GM23338 (cell line): Measurements from ENCODE around the gene TCEAL8. TPM values are rescaled to one million over a fixed set of nuclear protein-coding genes. Genes with fewer than 3 reads are reported as not detected.
A peak's percentile ranks its signal among the peaks of the same experiment; 100 is the strongest.

Experiments used
- ATAC-seq: fragments of 200-7000 bp; cut with Tn5 transposase; 3 replicates; pipeline ENCODE4 v1.9.1; 2020
- DNase-seq: peaks from one replicate; pipeline ENCODE4 v3.0.0-alpha.2; 2015; ENCODE audit warnings: low spot score
- H2AFZ ChIP-seq: fragments of 200-600 bp; sonication (generic); 2 replicates; pipeline ENCODE4 v1.8.0; 2016; ENCODE audit warnings: antibody characterized with exemption, mild to moderate bottlenecking, moderate library complexity
- H3F3A ChIP-seq: fragments of 200-600 bp; sonication (generic); replicated peaks from 2 replicates; pipeline ENCODE4 v1.8.0; 2017; ENCODE audit warnings: antibody characterized with exemption, mixed run types, low read depth
- H3K27ac ChIP-seq: fragments of 200-600 bp; sonication (generic); 2 replicates; pipeline ENCODE4 v1.6.1; 2016; ENCODE audit warnings: low read depth
- H3K27me3 ChIP-seq: fragments of 200-600 bp; sonication (generic); 2 replicates; pipeline ENCODE4 v1.8.0; 2016; ENCODE audit warnings: mild to moderate bottlenecking, mixed run types, moderate library complexity; ENCODE audit not compliant: insufficient read depth
- H3K36me3 ChIP-seq: fragments of 200-600 bp; sonication (generic); 2 replicates; pipeline ENCODE4 v1.8.0; 2016; ENCODE audit warnings: mild to moderate bottlenecking; ENCODE audit not compliant: insufficient read depth
- H3K4me1 ChIP-seq: fragments of 200-600 bp; sonication (generic); 2 replicates; pipeline ENCODE4 v1.8.0; 2016; ENCODE audit warnings: mild to moderate bottlenecking, moderate library complexity; ENCODE audit not compliant: insufficient read depth
- H3K4me2 ChIP-seq: fragments of 200-600 bp; sonication (generic); 2 replicates; pipeline ENCODE4 v1.7.1; 2017; ENCODE audit warnings: mixed run types
- H3K4me3 ChIP-seq: fragments of 200-600 bp; sonication (generic); 2 replicates; pipeline ENCODE4 v1.6.1; 2016; ENCODE audit warnings: mixed run types
- H3K79me2 ChIP-seq: fragments of 200-600 bp; sonication (generic); replicated peaks from 2 replicates; pipeline ENCODE4 v1.8.0; 2017; ENCODE audit warnings: mild to moderate bottlenecking; ENCODE audit not compliant: insufficient read depth
- H3K9me2 ChIP-seq: fragments of 200-600 bp; sonication (generic); 2 replicates; pipeline ENCODE4 v1.8.0; 2017; ENCODE audit not compliant: insufficient read depth
- H4K20me1 ChIP-seq: fragments of 200-600 bp; sonication (generic); replicated peaks from 2 replicates; pipeline ENCODE4 v1.8.0; 2017; ENCODE audit warnings: mild to moderate bottlenecking; ENCODE audit not compliant: insufficient read depth
- H3K27ac Mint-ChIP-seq: 2 replicates; pipeline ENCODE4 v1.8.0; 2020; ENCODE audit warnings: inconsistent platforms, mild to moderate bottlenecking, moderate library complexity, mixed read lengths
- H3K27me3 Mint-ChIP-seq: 3 replicates; pipeline ENCODE4 v1.8.0; 2022; ENCODE audit warnings: low read depth, mild to moderate bottlenecking, moderate library complexity, mixed read lengths, inconsistent platforms; ENCODE audit not compliant: insufficient read depth, poor library complexity
- H3K36me3 Mint-ChIP-seq: 3 replicates; pipeline ENCODE4 v1.8.0; 2021; ENCODE audit warnings: low read depth, mild to moderate bottlenecking, inconsistent platforms, moderate library complexity, mixed read lengths
- H3K4me1 Mint-ChIP-seq: 3 replicates; pipeline ENCODE4 v1.8.0; 2020; ENCODE audit warnings: mild to moderate bottlenecking, inconsistent platforms, mixed read lengths
- H3K4me3 Mint-ChIP-seq: 3 replicates; pipeline ENCODE4 v1.8.0; 2021; ENCODE audit warnings: moderate library complexity, mild to moderate bottlenecking, inconsistent platforms, mixed read lengths
- H3K9me3 Mint-ChIP-seq: 3 replicates; pipeline ENCODE4 v1.8.0; 2020; ENCODE audit warnings: moderate library complexity, mild to moderate bottlenecking, inconsistent platforms, mixed read lengths
- CREB1 ChIP-seq: fragments of 250-450 bp; sonication (Bioruptor Pico); IDR thresholded peaks from 2 replicates; pipeline ENCODE4 v1.5.0; 2020; ENCODE audit warnings: low read depth, mild to moderate bottlenecking, moderate library complexity
- ETS1 ChIP-seq: IDR thresholded peaks from 2 replicates; pipeline ENCODE4 v1.6.1; 2016; ENCODE audit warnings: antibody characterized with exemption
- EZH2 ChIP-seq: fragments of 200-600 bp; sonication (generic); IDR thresholded peaks from one replicate; pipeline ENCODE4 v1.8.0; 2017; ENCODE audit warnings: antibody characterized with exemption, mild to moderate bottlenecking, low read depth; ENCODE audit not compliant: unreplicated experiment
- EZH2phosphoT487 ChIP-seq: fragments of 200-600 bp; sonication (generic); IDR thresholded peaks from one replicate; pipeline ENCODE4 v1.8.1; 2018; ENCODE audit warnings: antibody characterized with exemption; ENCODE audit not compliant: unreplicated experiment
- JUNB ChIP-seq: IDR thresholded peaks from one replicate; pipeline ENCODE4 v1.6.1; 2016; ENCODE audit warnings: antibody characterized with exemption; ENCODE audit not compliant: unreplicated experiment
- NANOG ChIP-seq: IDR thresholded peaks from 2 replicates; pipeline ENCODE4 v1.6.1; 2016; ENCODE audit warnings: antibody characterized with exemption, borderline replicate concordance
- POLR2AphosphoS5 ChIP-seq: IDR thresholded peaks from 2 replicates; pipeline ENCODE4 v1.6.1; 2016; ENCODE audit warnings: antibody characterized with exemption, low read depth
- STAT1 ChIP-seq: IDR thresholded peaks from one replicate; pipeline ENCODE4 v1.6.1; 2016; ENCODE audit warnings: antibody characterized with exemption; ENCODE audit not compliant: unreplicated experiment
- ZNF114 ChIP-seq: fragments of 250-450 bp; sonication (Bioruptor Pico); IDR thresholded peaks from 2 replicates; pipeline ENCODE4 v1.5.0; 2020; ENCODE audit warnings: mild to moderate bottlenecking, moderate library complexity
- ZNF331 ChIP-seq: fragments of 250-450 bp; sonication (Bioruptor Pico); IDR thresholded peaks from 2 replicates; pipeline ENCODE4 v1.5.0; 2020; ENCODE audit warnings: low read depth, mild to moderate bottlenecking, moderate library complexity
- long read RNA-seq: library from polyadenylated mRNA; unstranded; transcript quantifications from one replicate; pipeline ENCODE4 v2.0.0, GENCODE V29; 2020; ENCODE audit not compliant: unreplicated experiment
- polyA plus RNA-seq: library from polyadenylated mRNA; unstranded; fragments of >200 nt; fragmentation: Nextera tagmentation; extraction: Ambion mirVana; gene quantifications from 2 replicates; pipeline ENCODE4 v1.2.1, GENCODE V29; 2016
- total RNA-seq: library from RNA; depleted of rRNA; stranded (reverse); fragments of >200 nt; shearing (Covaris generic); gene quantifications from 2 replicates; pipeline ENCODE4 v1.2.3, GENCODE V29; 2014; rRNA removed
- TF ChIP-seq, protein P1 (sequence below): IDR thresholded peaks from one replicate; pipeline ENCODE4 v1.6.1; 2018; ENCODE audit warnings: antibody characterized with exemption; ENCODE audit not compliant: unreplicated experiment
- TF ChIP-seq, protein P2 (sequence below): fragments of 250-450 bp; sonication (Bioruptor Pico); IDR thresholded peaks from 2 replicates; pipeline ENCODE4 v1.5.0; 2020; ENCODE audit warnings: mild to moderate bottlenecking, moderate library complexity
- TF ChIP-seq, protein P3 (sequence below), 2 experiments: fragments of 200-600 bp in 1 of 2; sonication (generic) in 1 of 2; conservative IDR thresholded peaks; 2 replicates each; pipeline versions ENCODE4 v1.5.1 to v1.6.1; 2016 to 2017; ENCODE audit warnings: antibody characterized with exemption in 2 of 2, low read depth in 2 of 2, mild to moderate bottlenecking in 2 of 2, moderate library complexity in 1 of 2

The TCEAL8 gene, protein sequence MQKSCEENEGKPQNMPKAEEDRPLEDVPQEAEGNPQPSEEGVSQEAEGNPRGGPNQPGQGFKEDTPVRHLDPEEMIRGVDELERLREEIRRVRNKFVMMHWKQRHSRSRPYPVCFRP
- total RNA-seq (105 and 135 TPM in 2 replicates), polyA plus RNA-seq (164 and 168 TPM in 2 replicates)
- long read RNA-seq, transcript TCEAL8-202 (3 exons, 1,222 nt): major isoform, 29 of 36 reads
- long read RNA-seq, transcript TCEAL8-201 (2 exons, 1,131 nt): minor isoform, 5 of 36 reads
- long read RNA-seq, partial matches to known transcripts: 1 of 36 reads
- long read RNA-seq, other reads (novel, unspliced or antisense): 1 of 36 reads

- H2AFZ ChIP-seq: 0 out of 2 replicates have a peak within 1 kb of the TSS, but pooled peaks have one; percentile 67
- peak within 1 kb of the TSS; percentile 82 for H3K4me2 ChIP-seq
- H4K20me1 ChIP-seq: no peaks in the 10 kb centered on the region
- ATAC-seq (peak; percentile 68), DNase-seq (peak; percentile 87)
- no peaks in the 10 kb centered on the region for H3F3A ChIP-seq
- no peaks in the 10 kb centered on the region for H3K27me3 ChIP-seq
- no peaks in the 10 kb centered on the region for H3K9me3 Mint-ChIP-seq
- TF ChIP-seq, protein P1, sequence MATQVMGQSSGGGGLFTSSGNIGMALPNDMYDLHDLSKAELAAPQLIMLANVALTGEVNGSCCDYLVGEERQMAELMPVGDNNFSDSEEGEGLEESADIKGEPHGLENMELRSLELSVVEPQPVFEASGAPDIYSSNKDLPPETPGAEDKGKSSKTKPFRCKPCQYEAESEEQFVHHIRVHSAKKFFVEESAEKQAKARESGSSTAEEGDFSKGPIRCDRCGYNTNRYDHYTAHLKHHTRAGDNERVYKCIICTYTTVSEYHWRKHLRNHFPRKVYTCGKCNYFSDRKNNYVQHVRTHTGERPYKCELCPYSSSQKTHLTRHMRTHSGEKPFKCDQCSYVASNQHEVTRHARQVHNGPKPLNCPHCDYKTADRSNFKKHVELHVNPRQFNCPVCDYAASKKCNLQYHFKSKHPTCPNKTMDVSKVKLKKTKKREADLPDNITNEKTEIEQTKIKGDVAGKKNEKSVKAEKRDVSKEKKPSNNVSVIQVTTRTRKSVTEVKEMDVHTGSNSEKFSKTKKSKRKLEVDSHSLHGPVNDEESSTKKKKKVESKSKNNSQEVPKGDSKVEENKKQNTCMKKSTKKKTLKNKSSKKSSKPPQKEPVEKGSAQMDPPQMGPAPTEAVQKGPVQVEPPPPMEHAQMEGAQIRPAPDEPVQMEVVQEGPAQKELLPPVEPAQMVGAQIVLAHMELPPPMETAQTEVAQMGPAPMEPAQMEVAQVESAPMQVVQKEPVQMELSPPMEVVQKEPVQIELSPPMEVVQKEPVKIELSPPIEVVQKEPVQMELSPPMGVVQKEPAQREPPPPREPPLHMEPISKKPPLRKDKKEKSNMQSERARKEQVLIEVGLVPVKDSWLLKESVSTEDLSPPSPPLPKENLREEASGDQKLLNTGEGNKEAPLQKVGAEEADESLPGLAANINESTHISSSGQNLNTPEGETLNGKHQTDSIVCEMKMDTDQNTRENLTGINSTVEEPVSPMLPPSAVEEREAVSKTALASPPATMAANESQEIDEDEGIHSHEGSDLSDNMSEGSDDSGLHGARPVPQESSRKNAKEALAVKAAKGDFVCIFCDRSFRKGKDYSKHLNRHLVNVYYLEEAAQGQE: no peak
- TF ChIP-seq NANOG (no peak), STAT1 (no peak), JUNB (no peak), CREB1 (CRISPR knock-in tag) (peak; percentile 87), ETS1 (no peak), EZH2phosphoT487 (no peak), ZNF331 (CRISPR knock-in tag) (no peak), ZNF114 (CRISPR knock-in tag) (no peak), POLR2AphosphoS5 (peak; percentile 61), EZH2 (no peak)
- TF ChIP-seq, protein P2, sequence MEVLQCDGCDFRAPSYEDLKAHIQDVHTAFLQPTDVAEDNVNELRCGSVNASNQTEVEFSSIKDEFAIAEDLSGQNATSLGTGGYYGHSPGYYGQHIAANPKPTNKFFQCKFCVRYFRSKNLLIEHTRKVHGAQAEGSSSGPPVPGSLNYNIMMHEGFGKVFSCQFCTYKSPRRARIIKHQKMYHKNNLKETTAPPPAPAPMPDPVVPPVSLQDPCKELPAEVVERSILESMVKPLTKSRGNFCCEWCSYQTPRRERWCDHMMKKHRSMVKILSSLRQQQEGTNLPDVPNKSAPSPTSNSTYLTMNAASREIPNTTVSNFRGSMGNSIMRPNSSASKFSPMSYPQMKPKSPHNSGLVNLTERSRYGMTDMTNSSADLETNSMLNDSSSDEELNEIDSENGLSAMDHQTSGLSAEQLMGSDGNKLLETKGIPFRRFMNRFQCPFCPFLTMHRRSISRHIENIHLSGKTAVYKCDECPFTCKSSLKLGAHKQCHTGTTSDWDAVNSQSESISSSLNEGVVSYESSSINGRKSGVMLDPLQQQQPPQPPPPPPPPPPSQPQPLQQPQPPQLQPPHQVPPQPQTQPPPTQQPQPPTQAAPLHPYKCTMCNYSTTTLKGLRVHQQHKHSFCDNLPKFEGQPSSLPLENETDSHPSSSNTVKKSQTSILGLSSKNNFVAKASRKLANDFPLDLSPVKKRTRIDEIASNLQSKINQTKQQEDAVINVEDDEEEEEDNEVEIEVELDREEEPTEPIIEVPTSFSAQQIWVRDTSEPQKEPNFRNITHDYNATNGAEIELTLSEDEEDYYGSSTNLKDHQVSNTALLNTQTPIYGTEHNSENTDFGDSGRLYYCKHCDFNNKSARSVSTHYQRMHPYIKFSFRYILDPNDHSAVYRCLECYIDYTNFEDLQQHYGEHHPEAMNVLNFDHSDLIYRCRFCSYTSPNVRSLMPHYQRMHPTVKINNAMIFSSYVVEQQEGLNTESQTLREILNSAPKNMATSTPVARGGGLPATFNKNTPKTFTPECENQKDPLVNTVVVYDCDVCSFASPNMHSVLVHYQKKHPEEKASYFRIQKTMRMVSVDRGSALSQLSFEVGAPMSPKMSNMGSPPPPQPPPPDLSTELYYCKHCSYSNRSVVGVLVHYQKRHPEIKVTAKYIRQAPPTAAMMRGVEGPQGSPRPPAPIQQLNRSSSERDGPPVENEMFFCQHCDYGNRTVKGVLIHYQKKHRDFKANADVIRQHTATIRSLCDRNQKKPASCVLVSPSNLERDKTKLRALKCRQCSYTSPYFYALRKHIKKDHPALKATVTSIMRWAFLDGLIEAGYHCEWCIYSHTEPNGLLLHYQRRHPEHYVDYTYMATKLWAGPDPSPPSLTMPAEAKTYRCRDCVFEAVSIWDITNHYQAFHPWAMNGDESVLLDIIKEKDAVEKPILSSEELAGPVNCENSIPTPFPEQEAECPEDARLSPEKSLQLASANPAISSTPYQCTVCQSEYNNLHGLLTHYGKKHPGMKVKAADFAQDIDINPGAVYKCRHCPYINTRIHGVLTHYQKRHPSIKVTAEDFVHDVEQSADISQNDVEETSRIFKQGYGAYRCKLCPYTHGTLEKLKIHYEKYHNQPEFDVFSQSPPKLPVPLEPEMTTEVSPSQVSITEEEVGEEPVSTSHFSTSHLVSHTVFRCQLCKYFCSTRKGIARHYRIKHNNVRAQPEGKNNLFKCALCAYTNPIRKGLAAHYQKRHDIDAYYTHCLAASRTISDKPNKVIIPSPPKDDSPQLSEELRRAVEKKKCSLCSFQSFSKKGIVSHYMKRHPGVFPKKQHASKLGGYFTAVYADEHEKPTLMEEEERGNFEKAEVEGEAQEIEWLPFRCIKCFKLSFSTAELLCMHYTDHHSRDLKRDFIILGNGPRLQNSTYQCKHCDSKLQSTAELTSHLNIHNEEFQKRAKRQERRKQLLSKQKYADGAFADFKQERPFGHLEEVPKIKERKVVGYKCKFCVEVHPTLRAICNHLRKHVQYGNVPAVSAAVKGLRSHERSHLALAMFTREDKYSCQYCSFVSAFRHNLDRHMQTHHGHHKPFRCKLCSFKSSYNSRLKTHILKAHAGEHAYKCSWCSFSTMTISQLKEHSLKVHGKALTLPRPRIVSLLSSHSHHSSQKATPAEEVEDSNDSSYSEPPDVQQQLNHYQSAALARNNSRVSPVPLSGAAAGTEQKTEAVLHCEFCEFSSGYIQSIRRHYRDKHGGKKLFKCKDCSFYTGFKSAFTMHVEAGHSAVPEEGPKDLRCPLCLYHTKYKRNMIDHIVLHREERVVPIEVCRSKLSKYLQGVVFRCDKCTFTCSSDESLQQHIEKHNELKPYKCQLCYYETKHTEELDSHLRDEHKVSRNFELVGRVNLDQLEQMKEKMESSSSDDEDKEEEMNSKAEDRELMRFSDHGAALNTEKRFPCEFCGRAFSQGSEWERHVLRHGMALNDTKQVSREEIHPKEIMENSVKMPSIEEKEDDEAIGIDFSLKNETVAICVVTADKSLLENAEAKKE: no peak
- TF ChIP-seq, protein P3, sequence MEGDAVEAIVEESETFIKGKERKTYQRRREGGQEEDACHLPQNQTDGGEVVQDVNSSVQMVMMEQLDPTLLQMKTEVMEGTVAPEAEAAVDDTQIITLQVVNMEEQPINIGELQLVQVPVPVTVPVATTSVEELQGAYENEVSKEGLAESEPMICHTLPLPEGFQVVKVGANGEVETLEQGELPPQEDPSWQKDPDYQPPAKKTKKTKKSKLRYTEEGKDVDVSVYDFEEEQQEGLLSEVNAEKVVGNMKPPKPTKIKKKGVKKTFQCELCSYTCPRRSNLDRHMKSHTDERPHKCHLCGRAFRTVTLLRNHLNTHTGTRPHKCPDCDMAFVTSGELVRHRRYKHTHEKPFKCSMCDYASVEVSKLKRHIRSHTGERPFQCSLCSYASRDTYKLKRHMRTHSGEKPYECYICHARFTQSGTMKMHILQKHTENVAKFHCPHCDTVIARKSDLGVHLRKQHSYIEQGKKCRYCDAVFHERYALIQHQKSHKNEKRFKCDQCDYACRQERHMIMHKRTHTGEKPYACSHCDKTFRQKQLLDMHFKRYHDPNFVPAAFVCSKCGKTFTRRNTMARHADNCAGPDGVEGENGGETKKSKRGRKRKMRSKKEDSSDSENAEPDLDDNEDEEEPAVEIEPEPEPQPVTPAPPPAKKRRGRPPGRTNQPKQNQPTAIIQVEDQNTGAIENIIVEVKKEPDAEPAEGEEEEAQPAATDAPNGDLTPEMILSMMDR (conservative IDR thresholded peaks at IDR 0.05; ENCODE audit: low read depth in 2 of 2): no peak
- H3K36me3 Mint-ChIP-seq: peaks cover 27% of the 10 kb centered on the region
- H3K4me1 ChIP-seq: peaks cover 11% of the 10 kb centered on the region
- no peaks in the 10 kb centered on the region for H3K9me2 ChIP-seq
- peaks cover 6% of the 10 kb centered on the region; the same call in 1 of the 2 replicates for H3K36me3 ChIP-seq
- H3K4me1 Mint-ChIP-seq: peaks cover 25% of the 10 kb centered on the region; the same call in 2 of the 3 replicates
- H3K27ac Mint-ChIP-seq: peak within 1 kb of the TSS; percentile 97
- H3K4me3 ChIP-seq: peak within 1 kb of the TSS; percentile 84
- peak within 1 kb of the TSS; percentile 92 for H3K4me3 Mint-ChIP-seq
- peaks cover 7% of the 10 kb centered on the region for H3K27me3 Mint-ChIP-seq
- peak within 1 kb of the TSS; percentile 100 for H3K27ac ChIP-seq
- peaks cover 12% of the 10 kb centered on the region for H3K79me2 ChIP-seq
These were observed at the start of gene TCEAL8 for GRCh38 chrX:103254921-103255493. TCEAL8 (minus strand) TSS chrX:103255155; CDS start chrX:103253979, 1,176 bp downstream.
